ENCODE results near the gene HLCS. TPM values are rescaled to one million over a fixed set of nuclear protein-coding genes. Genes with fewer than 3 reads are reported as not detected.
"Not testable (repeated sequence)": the region's sequence is repeated elsewhere in the genome, so short reads cannot be mapped to it uniquely, and the experiment has no call there.

Gene HLCS
- total and polyA plus RNA-seq, 7 donors, result 3.0 to 26.0 (median 12.5) TPM

DNA sequence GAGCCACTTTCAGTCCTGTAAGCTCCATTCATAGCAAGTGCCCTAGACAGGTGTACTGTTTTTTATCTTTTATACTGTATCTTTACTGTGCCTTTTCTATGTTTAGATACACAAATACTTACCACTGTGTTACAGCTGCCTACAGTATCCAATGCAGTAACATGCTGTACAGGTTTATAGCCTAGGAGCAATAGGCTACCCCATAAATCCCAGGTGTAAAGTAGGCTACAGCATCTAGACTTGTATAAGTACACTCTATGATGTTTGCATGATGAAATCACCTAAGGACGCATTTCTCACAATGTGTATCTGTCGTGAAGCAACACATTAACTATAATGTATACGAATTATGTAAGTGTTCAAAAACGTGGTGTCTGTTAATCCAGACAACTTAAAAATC is 10.7 kb downstream of the HLCS start:
- Histone ChIP-seq H3K27ac (no peak overlapping the region), H3K27me3 (no peaks in the 10 kb centered on the region), H3K36me3 (peaks cover 0 to 32% (median 4%) of the 10 kb centered on the region in 4 donors), H3K9me3 (no peaks in the 10 kb centered on the region), H3K4me3 (no peak overlapping the region), H3K4me1 (no peaks in the 10 kb centered on the region)
- TF ChIP-seq EP300 (IDR thresholded peaks at IDR 0.05) (no peak), CTCF (IDR thresholded peaks at IDR 0.05) (no peak), POLR2AphosphoS5 (IDR thresholded peaks at IDR 0.05) (no peak), POLR2A (IDR thresholded peaks at IDR 0.05) (no peak)
- 23 to 72% methylated on average over 4 of the region's 4 CpGs for WGBS, 2 donors
- no peak for DNase-seq
- intact Hi-C loops (cut with DNase I), result no loop called here

GRCh38 chr21:36952331-36952730 is 14.1 kb downstream of the HLCS start:
- H3K27ac ChIP-seq; H3K4me3 ChIP-seq; H3K27me3 ChIP-seq; intact Hi-C loops (cut with DNase I); DNase-seq; H3K4me1 ChIP-seq; H3K9me3 ChIP-seq: not testable (repeated sequence)
- H3K36me3 ChIP-seq, result peaks cover 0 to 28% (median 0%) of the 10 kb centered on the region in 4 donors
- WGBS, 2 donors, result 98% methylated on average over 12 of the region's 12 CpGs

GRCh38 chr21:36949171-36950141 is 17.0 kb downstream of the HLCS start:
- no peak overlapping the region for H3K4me3 ChIP-seq
- H3K27ac ChIP-seq, result no peak overlapping the region
- no peak for TF ChIP-seq CTCF (IDR thresholded peaks at IDR 0.05)
- TF ChIP-seq POLR2A (IDR thresholded peaks at IDR 0.05), result no peak
- no peak for TF ChIP-seq POLR2AphosphoS5 (IDR thresholded peaks at IDR 0.05)
- TF ChIP-seq EP300 (IDR thresholded peaks at IDR 0.05), result no peak
- H3K36me3 ChIP-seq, result peaks cover 0 to 26% (median 0%) of the 10 kb centered on the region in 4 donors
- H3K27me3 ChIP-seq, result no peaks in the 10 kb centered on the region
- H3K9me3 ChIP-seq, result no peaks in the 10 kb centered on the region
- DNase-seq, result no peak
- no peaks in the 10 kb centered on the region for H3K4me1 ChIP-seq
- intact Hi-C loops (cut with DNase I), result no loop called here
- 96 to 97% methylated on average over 6 of the region's 6 CpGs for WGBS, 2 donors

- no peak for TF ChIP-seq CTCF (IDR thresholded peaks at IDR 0.05)
- TF ChIP-seq POLR2AphosphoS5 (IDR thresholded peaks at IDR 0.05), result no peak
- no peak for TF ChIP-seq EP300 (IDR thresholded peaks at IDR 0.05)
- no peak for TF ChIP-seq POLR2A (IDR thresholded peaks at IDR 0.05)
Measured at GRCh38 chr21:36948686-36949085, 17.8 kb downstream of the HLCS start.

DNA sequence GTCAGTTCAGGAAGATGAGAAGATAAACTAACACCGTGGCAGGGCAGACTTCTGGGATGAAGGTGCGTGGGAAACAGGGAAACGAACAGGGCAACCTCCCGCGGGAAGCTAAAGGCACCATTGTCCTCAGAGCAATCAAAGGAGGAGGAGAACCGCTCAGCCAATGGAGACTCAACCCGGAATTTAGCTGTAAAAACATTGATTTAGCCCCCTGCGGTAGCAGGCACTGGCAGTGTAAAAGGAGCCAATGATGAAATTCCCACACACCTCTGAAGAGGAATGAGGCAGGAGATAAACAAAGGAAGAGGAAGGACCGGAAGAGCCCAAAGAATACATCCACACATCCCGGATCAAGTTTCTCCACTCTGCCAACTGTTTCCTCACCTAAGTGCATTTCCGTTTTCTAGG is 19.5 kb downstream of the HLCS start:
- Histone ChIP-seq H3K4me1 (no peaks in the 10 kb centered on the region), H3K27ac (no peak overlapping the region), H3K27me3 (no peaks in the 10 kb centered on the region), H3K4me3 (no peak overlapping the region), H3K36me3 (peaks cover 0 to 26% (median 0%) of the 10 kb centered on the region in 4 donors), H3K9me3 (no peaks in the 10 kb centered on the region)
- intact Hi-C loops (cut with DNase I), result no loop called here
- 79 to 89% methylated on average over 11 of the region's 11 CpGs for WGBS, 2 donors
- no peak for TF ChIP-seq POLR2A (IDR thresholded peaks at IDR 0.05)
- TF ChIP-seq CTCF (IDR thresholded peaks at IDR 0.05), result no peak
- TF ChIP-seq POLR2AphosphoS5 (IDR thresholded peaks at IDR 0.05), result no peak
- no peak for TF ChIP-seq EP300 (IDR thresholded peaks at IDR 0.05)
- DNase-seq, result no peak

More at GRCh38 chr21:36948686-36949085, 17.8 kb downstream of the HLCS start:
- intact Hi-C loops (cut with DNase I), result no loop called here
- no peaks in the 10 kb centered on the region for H3K4me1 ChIP-seq
- no peak overlapping the region for H3K27ac ChIP-seq
- H3K9me3 ChIP-seq, result no peaks in the 10 kb centered on the region
- DNase-seq, result no peak
- no peaks in the 10 kb centered on the region for H3K27me3 ChIP-seq
- H3K36me3 ChIP-seq, result peaks cover 0 to 26% (median 0%) of the 10 kb centered on the region in 4 donors
- H3K4me3 ChIP-seq, result no peak overlapping the region
- WGBS, 2 donors, result 94 to 96% methylated on average over 6 of the region's 6 CpGs

Data from sigmoid colon (tissue), 7 donors.